NCI-H2196 treated with DMSO at 0.1 percent for 48 hours (cell line): ENCODE data around the gene CHCHD3.
A peak's percentile ranks its signal among the peaks of the same experiment; 100 is the strongest.

Source experiments
- DNase-seq: peaks from one replicate; lab custom pipeline; 2025; ENCODE audit not compliant: unreplicated experiment; lab: John Stamatoyannopoulos, UW

The CHCHD3 gene

GRCh38 chr7:133081599-133082389, at the start of gene CHCHD3:
Gene CHCHD3 (minus strand): TSS chr7:133082090. CDS start chr7:133081937, 153 bp downstream.
- DNase-seq: peak; percentile 97

- DNase-seq: no peak
Measured at GRCh38 chr7:133130166-133130565, 48.3 kb upstream of the CHCHD3 start.

GRCh38 chr7:133126422-133126821, 44.5 kb upstream of the CHCHD3 start:
- no peak for DNase-seq

- DNase-seq: no peak
Measured at GRCh38 chr7:133124974-133125373, 43.1 kb upstream of the CHCHD3 start.

GRCh38 chr7:133121175-133121844, 39.4 kb upstream of the CHCHD3 start:
- no peak for DNase-seq

- no peak for DNase-seq
Measured at GRCh38 chr7:133119067-133119466, 37.2 kb upstream of the CHCHD3 start.

GRCh38 chr7:133118261-133118660, 36.4 kb upstream of the CHCHD3 start:
- no peak for DNase-seq

- DNase-seq: no peak
Measured at GRCh38 chr7:133117452-133117851, 35.6 kb upstream of the CHCHD3 start.

- DNase-seq: no peak
Measured at GRCh38 chr7:133115596-133115995, 33.7 kb upstream of the CHCHD3 start.

GRCh38 chr7:133114519-133114918, 32.6 kb upstream of the CHCHD3 start:
- no peak for DNase-seq

GRCh38 chr7:133112976-133113375, 31.1 kb upstream of the CHCHD3 start:
- DNase-seq: no peak

- no peak for DNase-seq
Measured at GRCh38 chr7:133112335-133112734, 30.4 kb upstream of the CHCHD3 start.

GRCh38 chr7:133110312-133110711, 28.4 kb upstream of the CHCHD3 start:
- no peak for DNase-seq

- no peak for DNase-seq
Measured at GRCh38 chr7:133109816-133110215, 27.9 kb upstream of the CHCHD3 start.

- no peak for DNase-seq
Measured at GRCh38 chr7:133108023-133108422, 26.1 kb upstream of the CHCHD3 start.

- no peak for DNase-seq
Measured at GRCh38 chr7:133102276-133103060, 20.6 kb upstream of the CHCHD3 start.

- DNase-seq: no peak
Measured at GRCh38 chr7:133099633-133100286, 17.9 kb upstream of the CHCHD3 start.

GRCh38 chr7:133095119-133095671, 13.3 kb upstream of the CHCHD3 start:
- DNase-seq: no peak

GRCh38 chr7:133091943-133092464, 10.1 kb upstream of the CHCHD3 start:
- DNase-seq: no peak

- DNase-seq: no peak
Measured at GRCh38 chr7:133082390-133082766, 488 bp upstream of the CHCHD3 start.
